H1 (cell line): ENCODE measurements around the gene GUF1. TPM values are rescaled to one million over a fixed set of nuclear protein-coding genes. Genes with fewer than 3 reads are reported as not detected.

Experiments
- CTCF ChIA-PET: fragments of 300-600 bp; sonication (Branson Sonifier 250); formaldehyde crosslinking; loops from one replicate; lab custom pipeline; 2021; ENCODE audit not compliant: partially characterized antibody; lab: Charles Lee
- POLR2A ChIA-PET: fragments of 300-600 bp; sonication (Branson Sonifier 250); formaldehyde crosslinking; loops from one replicate; lab custom pipeline; 2021; ENCODE audit warnings: inconsistent platforms; ENCODE audit not compliant: partially characterized antibody; lab: Charles Lee
- DNase-seq, 2 experiments: peaks; one replicate each; pipeline versions ENCODE4 v3.0.0 to v3.0.0-alpha.2; 2010 to 2022; ENCODE audit warnings: low spot score in 2 of 2, low read depth in 1 of 2, mixed read lengths in 1 of 2
- FAIRE-seq: peaks from 2 replicates; lab custom pipeline; 2011; peaks lifted over from hg19 to GRCh38; lab: Jason Lieb, UNC
- H2AFZ ChIP-seq: 2 replicates; pipeline ENCODE4 v1.8.1; 2012; ENCODE audit warnings: low read length, inconsistent platforms
- H2AK5ac ChIP-seq: 2 replicates; pipeline ENCODE4 v1.6.1; 2013; ENCODE audit warnings: low read depth, low read length
- H2BK120ac ChIP-seq: replicated peaks from 2 replicates; pipeline ENCODE3; 2013; ENCODE audit warnings: low read depth, low read length, inconsistent platforms
- H2BK12ac ChIP-seq: 2 replicates; pipeline ENCODE4 v1.6.1; 2013; ENCODE audit warnings: low read depth, low read length
- H2BK15ac ChIP-seq: 2 replicates; pipeline ENCODE4 v1.6.1; 2013; ENCODE audit warnings: low read length
- H2BK20ac ChIP-seq: 2 replicates; pipeline ENCODE4 v1.6.1; 2013; ENCODE audit warnings: low read length
- H2BK5ac ChIP-seq: 2 replicates; pipeline ENCODE4 v1.6.1; 2013; ENCODE audit warnings: low read depth, low read length
- H3K14ac ChIP-seq: 2 replicates; pipeline ENCODE4 v1.6.1; 2013; ENCODE audit warnings: inconsistent platforms; ENCODE audit not compliant: insufficient read length
- H3K18ac ChIP-seq: 2 replicates; pipeline ENCODE4 v1.6.1; 2013; ENCODE audit warnings: low read length; ENCODE audit errors: extremely low read depth
- H3K23ac ChIP-seq: 2 replicates; pipeline ENCODE4 v1.6.1; 2013; ENCODE audit warnings: inconsistent platforms; ENCODE audit not compliant: insufficient read length
- H3K23me2 ChIP-seq: 2 replicates; pipeline ENCODE4 v1.6.1; 2013; ENCODE audit warnings: low read depth, low read length
- H3K27ac ChIP-seq: 2 replicates; pipeline ENCODE4 v1.6.1; 2011; ENCODE audit warnings: low read depth, low read length, inconsistent platforms
- H3K27me3 ChIP-seq, 4 experiments: replicated peaks in 1 of 4; 1 replicate in 1 of 4; 2 replicates in 3 of 4; pipeline versions ENCODE4 v1.6.1 to v1.8.1; 2011 to 2013; ENCODE audit warnings: low read length in 3 of 4, mild to moderate bottlenecking in 3 of 4, inconsistent platforms in 2 of 4, mixed read lengths in 2 of 4, moderate library complexity in 1 of 4; ENCODE audit not compliant: control insufficient read depth in 3 of 4, insufficient read depth in 3 of 4; ENCODE audit errors: extremely low read depth in 1 of 4
- H3K36me3 ChIP-seq, 4 experiments: 2 replicates each; pipeline versions ENCODE4 v1.6.1 to v1.8.1; 2011 to 2013; ENCODE audit warnings: mild to moderate bottlenecking in 4 of 4, low read length in 3 of 4, moderate library complexity in 2 of 4, control low read depth in 1 of 4, inconsistent platforms in 1 of 4; ENCODE audit not compliant: insufficient read depth in 4 of 4, control insufficient read depth in 2 of 4
- H3K4ac ChIP-seq: replicated peaks from 2 replicates; pipeline ENCODE3; 2013; ENCODE audit warnings: low read length, low read depth, mixed read lengths, inconsistent platforms; ENCODE audit not compliant: insufficient read length
- H3K4me1 ChIP-seq, 4 experiments: replicated peaks in 1 of 4; 1 replicate in 1 of 4; 2 replicates in 3 of 4; pipeline versions ENCODE4 v1.6.1 to v1.8.1; 2011 to 2013; ENCODE audit warnings: low read length in 3 of 4, inconsistent platforms in 2 of 4, mixed read lengths in 1 of 4; ENCODE audit not compliant: insufficient read depth in 4 of 4, control insufficient read depth in 3 of 4
- H3K4me2 ChIP-seq, 2 experiments: 2 replicates each; pipeline versions ENCODE4 v1.6.1 to v1.8.1; 2011 to 2013; ENCODE audit warnings: low read depth in 2 of 2, low read length in 2 of 2, control low read depth in 1 of 2, inconsistent platforms in 1 of 2, mild to moderate bottlenecking in 1 of 2; ENCODE audit not compliant: insufficient read depth in 1 of 2
- H3K4me3 ChIP-seq, 4 experiments: fragments of 200-600, 300-600 bp in 1 of 4; sonication (generic), shearing (Covaris generic), sonication (Bioruptor Twin) in 1 of 4; 2 replicates each; pipeline versions ENCODE4 v1.5.1 to v1.8.1; 2011 to 2016; ENCODE audit warnings: low read length in 4 of 4, low read depth in 3 of 4, control low read depth in 2 of 4, inconsistent platforms in 2 of 4, mild to moderate bottlenecking in 2 of 4, mixed read lengths in 1 of 4, moderate library complexity in 1 of 4; ENCODE audit not compliant: insufficient read depth in 2 of 4; ENCODE audit errors: extremely low read depth in 1 of 4
- H3K56ac ChIP-seq: replicated peaks from 2 replicates; pipeline ENCODE3; 2013; ENCODE audit warnings: low read depth, mild to moderate bottlenecking, mixed read lengths, low read length, inconsistent platforms; ENCODE audit not compliant: insufficient read length
- H3K79me1 ChIP-seq: 2 replicates; pipeline ENCODE4 v1.6.1; 2013; ENCODE audit warnings: low read depth, low read length, control low read depth
- H3K79me2 ChIP-seq, 2 experiments: 2 replicates each; pipeline versions ENCODE4 v1.6.1 to v1.8.1; 2012 to 2013; ENCODE audit warnings: low read length in 2 of 2, mild to moderate bottlenecking in 2 of 2, inconsistent platforms in 1 of 2; ENCODE audit not compliant: insufficient read depth in 2 of 2, control insufficient read depth in 1 of 2
- H3K9ac ChIP-seq, 4 experiments: replicated peaks in 1 of 4; 1 replicate in 1 of 4; 2 replicates in 3 of 4; pipeline versions ENCODE4 v1.6.1 to v1.8.1; 2011 to 2013; ENCODE audit warnings: low read depth in 3 of 4, low read length in 3 of 4, control low read depth in 2 of 4, mild to moderate bottlenecking in 2 of 4, moderate library complexity in 2 of 4, inconsistent platforms in 1 of 4; ENCODE audit errors: extremely low read depth in 1 of 4
- H3K9me3 ChIP-seq, 2 experiments: 2 replicates each; pipeline versions ENCODE4 v1.6.1 to v1.8.1; 2012 to 2013; ENCODE audit warnings: mild to moderate bottlenecking in 2 of 2, moderate library complexity in 2 of 2, control low read depth in 1 of 2, inconsistent platforms in 1 of 2, low read depth in 1 of 2, low read length in 1 of 2, mixed read lengths in 1 of 2; ENCODE audit not compliant: insufficient read depth in 2 of 2
- H4K20me1 ChIP-seq, 2 experiments: replicated peaks in 1 of 2; 2 replicates each; pipeline versions ENCODE3 to v1.8.1; 2011 to 2013; ENCODE audit warnings: inconsistent platforms in 2 of 2, low read length in 2 of 2, mild to moderate bottlenecking in 1 of 2; ENCODE audit not compliant: insufficient read depth in 2 of 2, control insufficient read depth in 1 of 2
- H4K5ac ChIP-seq: 2 replicates; pipeline ENCODE4 v1.6.1; 2013; ENCODE audit warnings: low read length, low read depth, mixed read lengths, inconsistent platforms; ENCODE audit not compliant: insufficient read length
- H4K8ac ChIP-seq: 2 replicates; pipeline ENCODE4 v1.8.0; 2013; ENCODE audit warnings: mild to moderate bottlenecking, moderate library complexity, low read length, inconsistent platforms; ENCODE audit not compliant: insufficient read depth; ENCODE audit errors: extremely low read depth
- H4K91ac ChIP-seq: replicated peaks from 2 replicates; pipeline ENCODE3; 2013; ENCODE audit warnings: low read length, mixed read lengths, inconsistent platforms; ENCODE audit not compliant: insufficient read length
- ASH2L ChIP-seq: fragments of 200-600, 300-600 bp; sonication (generic); IDR thresholded peaks from one replicate; pipeline ENCODE4 v1.7.1; 2017; ENCODE audit warnings: low read length
- ATF2 ChIP-seq: IDR thresholded peaks from 2 replicates; pipeline ENCODE4 v1.6.1; 2012; ENCODE audit warnings: low read length, inconsistent platforms
- BACH1 ChIP-seq: IDR thresholded peaks from 2 replicates; pipeline ENCODE4 v1.6.1; 2012; ENCODE audit warnings: low read length, improper control_type of control experiment
- BRCA1 ChIP-seq: IDR thresholded peaks from 2 replicates; pipeline ENCODE4 v1.6.1; 2012; ENCODE audit warnings: low read depth, low read length, improper control_type of control experiment
- EZH2 ChIP-seq: fragments of 200-600 bp; sonication (generic); IDR thresholded peaks from 2 replicates; pipeline ENCODE4 v1.7.1; 2012; ENCODE audit warnings: low read depth, mild to moderate bottlenecking, moderate library complexity, low read length, inconsistent platforms; ENCODE audit not compliant: severe bottlenecking
- JUND ChIP-seq: IDR thresholded peaks from 2 replicates; pipeline ENCODE4 v1.6.1; 2011; ENCODE audit warnings: mild to moderate bottlenecking, improper control_type of control experiment, low read length
- KDM5A ChIP-seq: fragments of 200-600 bp; IDR thresholded peaks from 2 replicates; pipeline ENCODE4 v1.7.1; 2012; ENCODE audit warnings: mild to moderate bottlenecking, low read length, inconsistent platforms, mixed read lengths
- MAFK ChIP-seq: IDR thresholded peaks from 2 replicates; pipeline ENCODE4 v1.6.1; 2012; ENCODE audit warnings: low read depth, mild to moderate bottlenecking, improper control_type of control experiment, low read length
- NRF1 ChIP-seq: IDR thresholded peaks from 2 replicates; pipeline ENCODE4 v1.6.1; 2011; ENCODE audit warnings: mild to moderate bottlenecking, low read depth, low read length, improper control_type of control experiment
- PHF8 ChIP-seq: fragments of 200-600 bp; sonication (generic); conservative IDR thresholded peaks from 2 replicates; pipeline ENCODE4 v1.7.1; 2012; ENCODE audit warnings: low read depth, mild to moderate bottlenecking, inconsistent platforms, low read length, moderate library complexity
- SIN3A ChIP-seq, 2 experiments: IDR thresholded peaks in 1 of 2; conservative IDR thresholded peaks in 1 of 2; 2 replicates each; pipeline ENCODE4 v1.6.1; 2011 to 2012; ENCODE audit warnings: low read length in 2 of 2, improper control_type of control experiment in 1 of 2, low read depth in 1 of 2, mild to moderate bottlenecking in 1 of 2
- TAF7 ChIP-seq: optimal IDR thresholded peaks from 2 replicates; pipeline ENCODE3; 2011; ENCODE audit warnings: low read depth, mild to moderate bottlenecking, inconsistent platforms, low read length, moderate library complexity, borderline replicate concordance
- WGBS, 2 experiments: shearing (Covaris generic) in 1 of 2; methylation state at CpG; one replicate each; pipeline versions ENCODE4 v1.1.6 to v1.1.7; 2013 to 2015; ENCODE audit warnings: low lambda C conversion rate in 2 of 2, mixed read lengths in 2 of 2, inconsistent platforms in 1 of 2, low coverage in 1 of 2, missing lambda C conversion rate in 1 of 2; ENCODE audit not compliant: insufficient replicate concordance in 2 of 2, insufficient coverage in 1 of 2, insufficient read length in 1 of 2; ENCODE audit errors: extremely low coverage in 1 of 2, missing lambda C conversion rate in 1 of 2; 5-methylcytosine and 5-hydroxymethylcytosine counted together
- polyA plus RNA-seq, 7 experiments: library from polyadenylated mRNA; depleted of rRNA in 3 of 7; stranded (reverse) in 5 of 7; unstranded in 2 of 7; fragments of >200 nt in 5 of 7; fragments of 200-250 nt in 2 of 7; gene quantifications; 1 replicate in 5 of 7; 2 replicates in 1 of 7; 4 replicates in 1 of 7; pipeline versions ENCODE4 v1.2.1 to v1.2.3, GENCODE V29; 2011 to 2013; ENCODE audit warnings: missing spikeins in 2 of 7, mixed read lengths in 2 of 7
- total RNA-seq: library from RNA; stranded (reverse); fragmentation: NEBNext Ultra II Directional; extraction: Animal tissue kit (Norgen Biotek cat#: 25700); gene quantifications from 2 replicates; pipeline ENCODE4 v1.2.1, GENCODE V29; 2021

Gene GUF1
- total and polyA plus RNA-seq, 2 of the 8 experiments (the other 6 are each of a cell fraction or from before 2014, with no cell fraction given): 14.8 to 30.6 TPM

- no peak overlapping the region for H2AK5ac ChIP-seq
- H3K4me2 ChIP-seq: no peak overlapping the region
- H3K56ac ChIP-seq: no peak overlapping the region
- no peak overlapping the region for H2BK120ac ChIP-seq
- H3K4me3 ChIP-seq: no peak overlapping the region
- no peaks in the 10 kb centered on the region for H3K27me3 ChIP-seq
- TF ChIP-seq BRCA1: no peak
- TF ChIP-seq MAFK: no peak
- no peak for TF ChIP-seq JUND
- no peak for TF ChIP-seq BACH1
- TF ChIP-seq KDM5A: no peak
- TF ChIP-seq ATF2: no peak
- TF ChIP-seq TAF7: no peak
- no peak for TF ChIP-seq EZH2
- no peak for TF ChIP-seq NRF1
- no peak for TF ChIP-seq ASH2L
- TF ChIP-seq SIN3A (conservative IDR thresholded peaks at IDR 0.05 in 1 of 2, IDR thresholded peaks at IDR 0.05 in 1 of 2; ENCODE audit: low read depth in 1 of 2, low read length in 2 of 2): no peak
- no peak for TF ChIP-seq PHF8
- H3K4me1 ChIP-seq: no peaks in the 10 kb centered on the region
- H3K9me3 ChIP-seq: peaks cover 10 to 13% of the 10 kb centered on the region in 2 experiments
- H3K18ac ChIP-seq: no peak overlapping the region
- no peak overlapping the region for H4K5ac ChIP-seq
- no peak overlapping the region for H2BK12ac ChIP-seq
- no peak overlapping the region for H2AFZ ChIP-seq
- no peak overlapping the region for H4K91ac ChIP-seq
- 100% methylated on average over 1 of the region's 1 CpG; no CpG with 5 or more reads in 1 of the 2 experiments for WGBS, 2 experiments
- H3K4ac ChIP-seq: no peak overlapping the region
- H3K36me3 ChIP-seq: no peaks in the 10 kb centered on the region
- no peak overlapping the region for H3K23ac ChIP-seq
- CTCF ChIA-PET: no interaction called here
- H4K8ac ChIP-seq: no peak overlapping the region
- no peak overlapping the region for H2BK15ac ChIP-seq
- no peaks in the 10 kb centered on the region for H3K79me1 ChIP-seq
- no peaks in the 10 kb centered on the region for H3K23me2 ChIP-seq
- no peak for FAIRE-seq
- no peak overlapping the region for H3K14ac ChIP-seq
- H3K27ac ChIP-seq: no peak overlapping the region
- POLR2A ChIA-PET: no interaction called here
- H4K20me1 ChIP-seq: no peaks in the 10 kb centered on the region
- H3K79me2 ChIP-seq: no peaks in the 10 kb centered on the region
- H3K9ac ChIP-seq: no peak overlapping the region
- H2BK20ac ChIP-seq: no peak overlapping the region
- H2BK5ac ChIP-seq: no peak overlapping the region
- DNase-seq: no peak
These were observed 32.1 kb upstream of the GUF1 start for GRCh38 chr4:44646151-44646550.
